GM21619 (cell line): ENCODE results near the gene NPEPPS.
"Not testable (repeated sequence)": the region's sequence is repeated elsewhere in the genome, so short reads cannot be mapped to it uniquely, and the experiment has no call there.

Experiments used
- ATAC-seq: cut with Tn5 transposase; IDR thresholded peaks from one replicate; pipeline ENCODE4 v1.9.1; 2021; ENCODE audit not compliant: unreplicated experiment

The NPEPPS gene

DNA sequence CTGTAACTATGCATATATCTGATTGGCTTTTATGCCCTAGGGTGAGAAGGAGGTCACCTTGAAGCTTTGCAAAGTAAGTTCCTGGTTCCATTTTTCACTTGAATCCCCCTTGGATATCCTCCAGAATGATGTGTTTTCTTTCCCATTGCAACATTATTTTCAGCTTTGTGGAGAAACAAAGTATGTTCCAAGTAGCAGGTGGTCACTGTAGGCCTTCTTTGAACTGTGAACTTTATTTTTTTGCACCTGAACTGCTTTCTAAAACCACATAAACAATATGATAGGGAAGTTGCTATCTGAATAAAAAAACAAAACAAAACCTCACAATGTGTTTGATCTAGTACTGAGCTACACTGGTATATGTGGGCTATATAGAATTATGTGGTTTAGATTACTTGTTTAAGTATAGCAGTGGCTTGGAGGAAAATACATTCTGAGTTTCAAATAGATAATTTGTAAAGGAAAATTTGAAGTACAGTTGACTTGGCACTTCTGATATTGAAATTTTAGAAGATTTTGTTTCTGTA is 29.7 kb downstream of the NPEPPS start:
- not testable (repeated sequence) for ATAC-seq

DNA sequence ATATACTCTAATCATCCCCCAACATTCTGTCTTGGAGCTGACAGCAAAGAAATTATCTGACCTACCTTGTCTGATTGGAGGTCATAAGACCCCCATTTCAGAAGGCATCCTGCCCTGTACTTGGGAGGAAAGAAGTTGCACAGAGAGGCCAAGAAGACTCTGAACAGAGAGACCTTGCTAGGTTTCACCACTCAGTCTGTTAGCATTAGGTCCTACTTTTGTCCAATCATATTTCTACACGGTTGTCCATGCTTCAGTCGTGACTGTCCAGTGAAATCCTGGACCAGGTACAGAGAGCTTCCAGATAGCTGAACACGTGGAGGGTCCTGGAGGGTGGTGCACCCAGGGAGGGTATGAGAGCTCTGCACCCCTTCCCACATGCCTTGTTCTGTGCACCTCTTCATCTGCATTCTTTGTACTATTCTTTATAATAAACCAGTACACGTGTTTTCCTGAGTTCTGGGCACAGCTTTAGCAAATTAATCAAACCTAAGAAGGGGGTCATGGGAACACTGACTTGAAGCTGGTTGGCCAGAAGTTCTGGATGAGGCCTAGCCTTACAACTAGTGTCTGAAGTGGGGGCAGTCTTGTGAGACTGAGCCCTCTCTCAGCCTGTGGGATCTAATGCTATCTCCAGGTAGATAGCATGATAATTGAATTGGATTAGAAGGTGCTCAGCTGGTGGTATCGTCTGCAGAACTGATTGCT is 30.9 kb downstream of the NPEPPS start:
- ATAC-seq: not testable (repeated sequence)

DNA sequence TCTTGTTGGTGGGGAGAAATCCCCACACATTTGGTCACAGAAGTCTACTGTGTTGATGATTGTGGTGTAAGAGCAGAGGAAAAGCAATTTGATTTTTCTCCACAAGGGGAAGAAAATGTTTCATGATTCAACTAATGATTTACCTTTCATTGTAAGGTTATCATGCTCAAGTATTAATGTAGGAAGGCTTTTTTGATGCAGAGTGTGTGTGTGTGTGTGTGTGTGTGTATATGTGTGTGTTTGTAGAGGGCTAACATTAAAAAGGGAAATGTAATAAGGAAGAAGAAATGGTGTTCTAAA is 31.4 kb downstream of the NPEPPS start:
- not testable (repeated sequence) for ATAC-seq

DNA sequence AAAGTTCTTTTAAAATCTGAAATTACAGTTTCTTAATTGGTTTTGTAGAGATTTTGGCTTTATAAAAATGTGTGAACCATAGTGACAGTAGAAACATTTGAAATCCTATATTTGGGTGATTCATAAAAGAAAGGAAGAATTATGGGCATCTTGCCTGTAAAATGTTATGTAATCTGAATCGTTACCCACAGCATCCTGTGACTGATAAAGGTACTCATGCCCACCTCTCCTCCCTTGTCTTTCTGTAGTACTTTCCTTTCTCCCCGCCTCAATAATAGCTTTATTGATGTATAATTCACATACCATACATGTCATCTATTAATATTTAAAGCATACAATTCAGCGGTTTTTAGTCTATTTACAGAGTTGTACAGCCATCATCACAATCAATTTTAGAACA is 36.4 kb downstream of the NPEPPS start:
- not testable (repeated sequence) for ATAC-seq

DNA sequence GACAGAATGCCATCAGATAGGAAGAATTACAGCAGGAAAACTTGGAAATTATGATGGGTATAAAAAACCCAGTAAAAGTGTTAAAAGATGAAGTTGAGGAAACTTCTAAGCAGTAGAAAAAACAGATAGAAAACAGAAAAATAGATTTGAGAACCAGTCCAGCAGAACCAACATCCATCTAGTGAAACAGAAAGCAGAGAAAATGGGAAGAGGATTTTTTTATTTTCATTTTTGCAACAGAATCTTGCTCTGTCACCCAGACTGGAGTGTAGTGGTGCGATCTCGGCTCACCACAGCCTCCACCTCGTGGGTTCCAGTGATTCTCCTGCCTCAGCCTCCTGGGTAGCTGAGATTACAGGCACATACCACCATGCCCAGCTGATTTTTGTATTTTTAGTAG is 41.7 kb downstream of the NPEPPS start:
- not testable (repeated sequence) for ATAC-seq

DNA sequence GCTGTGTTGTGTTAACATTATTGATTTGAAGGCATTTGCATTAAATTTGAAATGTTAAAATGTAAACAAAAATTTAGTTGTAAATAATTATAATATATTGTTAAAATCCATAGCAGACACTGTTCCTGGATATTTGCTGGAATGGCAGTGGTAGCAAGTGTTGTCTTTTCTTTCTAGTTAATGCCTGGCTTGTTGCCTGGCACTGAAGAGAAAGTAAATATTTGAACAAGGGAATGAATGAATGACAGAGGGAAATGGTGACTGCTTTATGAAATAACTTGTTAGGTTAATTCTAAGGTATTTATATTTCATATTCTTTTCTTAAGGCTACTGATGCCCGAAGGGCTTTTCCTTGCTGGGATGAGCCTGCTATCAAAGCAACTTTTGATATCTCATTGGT is 51.5 kb downstream of the NPEPPS start:
- not testable (repeated sequence) for ATAC-seq

DNA sequence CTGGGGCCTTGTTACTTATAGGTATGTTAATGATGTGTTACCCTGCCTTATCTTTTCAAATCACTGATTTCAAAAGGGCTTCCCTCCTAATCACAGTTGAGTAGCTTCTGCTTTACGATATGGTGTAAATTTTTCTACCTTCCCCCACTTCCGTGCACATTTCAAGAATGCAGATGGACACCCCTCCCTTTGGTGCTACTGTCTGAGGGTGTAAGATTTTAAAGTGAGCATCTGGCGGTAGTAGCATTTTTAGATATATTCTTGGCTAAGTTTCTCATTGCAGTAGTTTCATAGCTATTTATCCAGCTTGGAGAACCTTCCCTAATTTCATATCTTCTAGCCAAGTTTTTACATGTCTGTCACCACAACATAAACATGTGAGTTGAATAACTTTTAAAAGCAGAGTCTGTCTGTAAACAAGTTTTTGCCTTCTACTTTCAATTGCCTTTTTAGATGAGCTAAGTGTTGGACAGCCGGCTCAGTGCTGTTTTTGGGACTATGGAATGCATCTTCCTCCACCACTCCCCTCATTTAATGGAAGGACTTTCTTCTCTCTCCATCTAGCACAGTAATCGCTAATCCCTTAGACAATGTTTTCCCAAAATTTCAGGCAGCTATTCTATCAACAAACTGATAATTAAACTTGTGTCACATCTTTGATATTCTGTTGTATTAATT is 55.6 kb downstream of the NPEPPS start:
- ATAC-seq: not testable (repeated sequence)

DNA sequence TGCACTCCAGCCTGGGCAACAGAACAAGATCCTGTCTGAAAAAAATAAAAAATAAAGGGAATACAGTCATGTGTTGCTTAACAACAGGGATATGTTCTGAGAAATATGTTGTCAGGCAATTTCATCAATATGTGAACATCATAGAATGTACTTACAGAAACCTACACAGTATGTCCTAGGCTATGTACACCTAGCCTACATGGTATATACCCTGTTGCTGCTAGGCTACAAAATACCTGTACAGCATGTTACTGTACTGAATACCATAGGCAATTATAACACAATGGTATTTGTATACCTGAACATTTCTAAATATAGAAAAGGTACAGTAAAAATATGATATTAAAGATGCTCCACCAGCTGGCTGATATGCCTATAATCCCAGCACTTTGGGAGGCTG is 62.6 kb downstream of the NPEPPS start:
- not testable (repeated sequence) for ATAC-seq

DNA sequence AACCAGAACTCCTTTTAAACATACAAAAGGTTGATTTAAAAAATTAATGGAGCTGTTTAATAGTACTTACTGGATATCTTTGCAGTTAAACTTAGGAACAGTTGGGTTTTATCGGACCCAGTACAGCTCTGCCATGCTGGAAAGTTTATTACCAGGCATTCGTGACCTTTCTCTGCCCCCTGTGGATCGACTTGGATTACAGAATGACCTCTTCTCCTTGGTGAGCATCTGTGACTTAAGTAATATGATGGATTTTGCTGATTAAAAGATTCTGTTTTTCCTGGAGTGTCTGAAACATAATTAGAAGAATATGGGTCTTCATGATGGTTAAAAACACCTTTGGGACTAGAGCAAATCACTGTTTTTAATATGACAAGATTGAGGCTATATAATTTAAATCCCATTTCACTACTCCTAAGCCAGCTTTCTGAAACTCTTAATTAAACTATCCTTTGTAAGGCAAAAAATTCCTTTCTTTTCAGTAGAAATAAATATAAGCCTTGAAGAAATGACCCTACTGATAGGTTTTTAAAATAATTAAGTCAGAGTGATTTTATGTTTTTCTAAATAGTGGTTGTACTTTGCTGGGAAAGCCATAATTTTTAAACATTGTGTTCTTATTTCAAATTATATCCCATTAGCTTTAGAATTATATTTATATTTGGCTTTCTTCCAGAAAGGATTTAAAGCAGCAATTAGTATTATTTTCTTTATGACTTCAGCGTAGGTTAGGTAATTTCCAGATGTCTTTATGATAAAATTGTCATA is 73.1 kb downstream of the NPEPPS start:
- no peak for ATAC-seq

DNA sequence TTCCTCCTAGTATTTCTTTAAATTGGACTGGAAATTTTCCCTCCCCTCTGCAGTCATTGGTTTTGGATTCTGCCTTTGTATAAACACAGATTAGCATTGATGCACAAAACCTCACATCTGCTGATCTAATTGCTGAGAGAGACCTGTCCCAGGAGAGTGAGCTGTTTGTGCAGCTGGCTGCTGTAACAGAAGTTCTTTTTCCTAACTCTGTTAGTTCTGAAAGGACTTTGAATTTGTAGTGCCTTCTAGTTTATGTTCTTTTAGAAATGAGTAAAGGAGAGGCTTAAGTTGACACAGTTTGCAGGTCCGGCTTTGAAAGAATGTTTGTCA is 73.7 kb downstream of the NPEPPS start:
- ATAC-seq: no peak

DNA sequence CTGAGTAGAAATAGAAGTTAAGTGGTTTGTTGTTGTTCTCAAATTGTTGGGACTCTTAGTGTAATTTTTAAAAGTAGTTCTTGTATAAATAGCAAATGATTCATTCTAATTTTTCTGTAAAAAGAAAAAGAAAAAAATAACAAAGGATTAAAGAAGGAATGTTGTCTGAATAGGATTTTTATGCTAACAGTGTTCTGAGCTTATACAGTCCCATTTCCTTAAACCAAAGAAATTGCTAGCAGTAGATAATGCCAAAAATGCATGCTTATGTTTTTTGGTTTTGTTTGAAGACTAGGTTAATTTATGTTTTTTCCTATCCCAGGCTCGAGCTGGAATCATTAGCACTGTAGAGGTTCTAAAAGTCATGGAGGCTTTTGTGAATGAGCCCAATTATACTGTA is 74.1 kb downstream of the NPEPPS start:
- no peak for ATAC-seq

DNA sequence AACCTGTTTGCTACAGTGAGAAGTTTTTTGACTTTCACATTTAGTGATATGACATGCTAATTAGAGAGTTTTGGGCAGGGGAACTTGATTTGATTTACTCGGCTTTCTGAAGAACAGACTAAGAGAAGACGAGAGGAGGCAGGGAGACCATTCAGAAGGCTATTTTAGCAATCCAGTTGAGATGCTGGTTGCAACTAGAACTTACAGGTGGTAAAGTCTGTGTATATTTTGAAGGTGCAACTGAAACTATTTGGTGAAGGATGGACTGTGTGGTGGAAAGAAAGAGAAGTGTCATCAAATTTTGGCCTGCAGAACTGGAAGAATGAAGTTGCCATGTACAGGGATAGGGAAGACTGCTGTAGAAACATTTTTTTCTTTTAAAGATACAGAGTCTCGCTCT is 76.6 kb downstream of the NPEPPS start:
- ATAC-seq: no peak

DNA sequence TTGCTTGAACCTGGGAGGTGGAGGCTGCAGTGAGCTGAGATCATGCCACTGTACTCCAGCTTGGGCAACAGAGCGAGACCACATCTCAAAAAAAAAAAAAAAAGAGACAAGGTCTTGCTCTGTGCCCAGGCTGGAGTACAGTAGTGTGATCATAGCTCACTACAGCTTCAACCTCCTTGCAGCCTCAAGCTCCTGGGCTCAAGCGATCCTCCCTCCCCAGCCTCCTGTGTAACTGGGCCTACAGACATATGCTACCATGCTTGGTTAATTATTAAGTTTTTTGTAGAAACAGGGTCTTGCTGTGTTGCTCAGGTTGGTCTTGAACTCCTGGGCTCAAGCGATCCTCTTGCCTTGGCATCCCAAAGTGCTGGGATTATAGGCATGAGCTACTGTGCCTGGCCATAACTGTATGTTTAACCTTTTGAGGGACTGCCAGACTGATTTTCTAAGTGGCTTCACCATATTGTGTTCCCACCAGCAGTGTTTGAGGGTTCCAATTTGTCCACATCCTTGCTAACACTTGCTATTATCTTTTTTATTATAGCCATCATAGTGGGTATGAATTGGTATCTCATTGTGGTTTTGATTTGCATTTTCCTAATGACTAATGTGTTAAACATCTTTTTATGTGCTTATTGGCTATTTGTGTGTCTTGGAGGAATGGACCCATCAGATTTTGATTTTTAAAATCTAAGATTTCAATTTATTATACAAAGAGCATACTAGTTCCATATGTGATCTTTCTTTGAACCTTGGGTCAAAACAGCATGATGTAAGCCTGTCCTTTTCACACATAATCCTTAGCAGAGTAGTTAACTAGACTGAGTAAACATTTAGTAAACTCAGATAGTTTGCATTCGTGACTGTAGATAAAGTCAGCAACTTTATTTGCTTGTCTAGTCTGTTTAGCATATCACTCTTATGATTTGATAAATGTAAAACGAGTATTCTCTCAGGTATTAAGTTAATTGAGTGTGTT is 80.8 kb downstream of the NPEPPS start:
- ATAC-seq: no peak

DNA sequence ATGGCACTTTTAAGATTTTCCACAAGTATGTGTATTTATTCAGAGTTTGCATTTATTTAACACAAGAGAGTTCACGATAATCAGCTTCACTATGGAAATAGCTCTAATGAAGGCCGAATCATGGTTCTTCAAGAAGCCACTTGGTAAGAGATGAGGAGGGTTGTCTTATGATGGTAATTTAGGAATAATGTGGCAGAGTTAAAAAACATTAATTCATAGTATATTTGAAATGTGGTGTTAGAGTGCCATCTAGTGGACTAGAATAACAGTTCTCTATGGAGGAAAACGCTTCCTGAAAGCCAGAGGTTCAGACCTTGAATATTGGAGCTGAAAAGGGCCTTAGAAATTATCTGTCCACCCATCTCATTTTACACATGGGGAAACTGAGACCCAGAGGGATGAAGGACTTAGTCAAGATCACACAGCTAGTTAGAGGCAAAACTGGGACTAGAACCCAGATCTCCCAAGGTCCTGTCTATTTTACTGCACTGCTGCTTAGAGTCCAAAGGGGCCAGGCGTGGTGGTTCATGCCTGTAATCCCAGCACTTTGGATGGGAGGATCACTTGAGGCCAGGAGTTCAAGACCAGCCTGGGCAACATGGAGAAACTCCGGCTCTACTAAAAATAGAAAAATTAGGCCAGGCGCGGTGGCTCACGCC is 85.0 kb downstream of the NPEPPS start:
- ATAC-seq: no peak

DNA sequence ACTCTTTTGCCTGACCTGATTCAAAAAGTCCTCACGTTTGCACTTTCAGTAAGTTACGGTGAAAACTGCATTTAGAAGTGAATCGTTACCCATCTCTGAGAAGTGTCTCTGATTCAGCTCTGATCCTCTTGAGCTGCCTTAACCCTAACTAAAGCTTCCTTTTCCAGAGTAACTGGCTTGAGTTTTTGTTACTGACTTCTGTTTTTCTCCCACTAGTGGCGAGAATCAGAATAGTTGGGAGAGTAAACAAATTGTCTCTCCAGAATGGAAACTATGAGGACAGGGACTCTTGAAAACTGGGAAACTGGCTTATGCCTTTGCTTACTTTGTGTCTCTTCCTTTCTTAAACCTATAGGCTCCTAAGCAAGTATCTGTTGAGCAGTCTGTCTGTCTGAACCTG is 87.5 kb downstream of the NPEPPS start:
- ATAC-seq: no peak

DNA sequence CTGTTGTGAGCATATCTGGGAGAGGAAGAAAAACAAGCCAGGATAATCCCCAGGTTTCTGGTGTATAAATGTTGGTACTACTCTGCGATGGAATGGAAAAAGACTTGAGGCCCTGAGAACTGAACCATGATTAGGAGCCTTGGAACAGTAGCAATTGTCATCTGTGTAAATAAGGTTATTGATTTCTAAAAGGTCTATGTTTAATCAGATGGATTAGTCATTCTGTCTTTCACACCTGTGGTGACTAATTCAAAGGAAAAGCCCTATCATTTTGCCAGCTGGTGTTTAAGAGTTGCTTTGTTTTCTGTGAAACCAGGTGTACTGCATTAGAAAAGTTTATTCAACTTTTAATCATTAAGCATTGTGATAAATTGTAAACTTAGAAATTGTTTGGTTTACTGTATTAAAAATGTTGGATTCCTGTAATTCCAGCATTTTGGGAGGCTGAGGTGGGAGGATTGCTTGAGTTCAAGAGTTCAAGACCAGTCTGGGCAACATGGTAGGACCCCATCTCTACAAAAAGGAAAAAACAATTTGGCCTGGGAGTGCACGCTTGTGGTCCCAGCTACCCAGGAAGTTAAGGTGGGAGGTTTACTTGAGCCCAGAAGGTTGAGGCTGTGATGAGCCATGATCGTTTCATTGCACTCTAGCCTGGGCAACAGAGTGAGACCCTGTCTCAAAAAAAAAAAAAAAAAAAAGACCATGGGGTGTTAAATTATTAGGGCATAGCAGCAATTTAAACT is 89.8 kb downstream of the NPEPPS start:
- no peak for ATAC-seq

DNA sequence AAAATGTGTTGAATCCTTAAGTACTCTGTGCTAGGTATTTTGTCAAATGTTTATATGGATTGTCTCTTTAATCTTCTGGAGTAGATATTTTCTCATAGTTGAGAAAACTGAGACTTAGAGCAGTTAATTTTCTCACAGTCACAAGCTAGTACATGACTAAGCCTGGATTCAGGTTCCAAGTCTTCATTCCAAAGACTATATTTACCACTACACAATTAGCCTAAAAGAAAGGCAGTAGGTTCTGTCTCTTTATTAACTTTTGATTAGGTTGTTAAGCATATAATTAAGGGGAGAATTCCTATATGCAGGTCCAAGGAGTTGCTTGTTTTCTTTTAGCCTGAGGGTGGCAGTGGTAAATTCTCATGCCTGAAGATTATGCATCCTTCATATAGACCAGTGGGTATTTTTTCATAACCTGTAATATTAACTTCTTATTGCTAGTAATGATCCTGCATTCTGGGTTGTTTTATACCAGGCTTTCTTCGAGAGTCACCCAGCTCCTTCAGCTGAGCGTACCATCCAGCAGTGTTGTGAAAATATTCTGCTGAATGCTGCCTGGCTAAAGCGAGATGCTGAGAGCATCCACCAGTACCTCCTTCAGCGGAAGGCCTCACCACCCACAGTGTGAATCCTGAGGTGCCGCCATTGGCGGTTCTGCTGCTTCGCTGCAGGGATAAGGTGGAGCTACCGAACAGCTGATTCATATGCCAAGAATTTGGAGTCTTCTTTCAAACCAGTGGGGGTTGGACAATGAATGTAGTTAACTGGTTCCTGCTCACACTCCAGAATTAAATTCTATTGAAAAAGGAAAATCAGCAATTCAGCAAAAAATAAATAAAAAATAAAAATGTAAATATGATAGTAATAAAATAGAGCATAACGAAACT is 90.6 kb downstream of the NPEPPS start:
- no peak for ATAC-seq

DNA sequence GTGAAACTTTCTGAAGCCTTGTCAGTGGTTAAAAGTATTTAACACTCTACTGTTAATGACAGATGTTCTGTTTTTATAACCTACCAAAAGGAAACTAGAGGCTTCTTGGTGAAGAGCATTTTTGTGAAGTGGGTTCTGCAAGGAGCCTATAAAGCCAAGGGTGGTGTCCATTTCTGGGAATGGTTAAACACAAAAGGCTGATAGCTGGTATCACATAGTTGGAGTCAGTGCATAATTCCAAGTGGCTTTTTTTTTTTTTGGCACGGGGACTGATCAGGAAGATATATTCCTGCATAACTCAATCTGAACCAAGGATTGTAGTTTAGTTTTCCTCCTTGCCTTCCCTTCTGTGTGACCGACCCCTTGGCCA is 91.3 kb downstream of the NPEPPS start:
- no peak for ATAC-seq

DNA sequence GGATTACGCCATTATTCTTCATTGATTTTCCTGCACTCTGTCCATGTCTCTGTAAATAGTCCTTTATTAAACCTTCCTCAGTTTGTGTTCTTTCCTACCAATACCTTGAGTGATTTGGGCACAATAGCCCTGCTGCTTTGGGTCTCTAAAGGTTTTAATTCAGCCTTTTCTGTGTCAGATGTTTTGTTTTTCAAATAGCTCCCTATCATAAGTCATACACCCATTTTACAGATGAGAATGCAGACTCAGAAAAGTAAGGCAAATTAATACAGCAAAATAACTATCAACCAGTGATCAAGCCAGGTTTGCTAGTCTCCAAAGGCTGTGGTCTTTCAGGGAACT is 93.8 kb downstream of the NPEPPS start:
- ATAC-seq: no peak
